SH-SY5Y (cell line): ENCODE results near the gene UVSSA.

Experiments
- GATA2 ChIP-seq: IDR thresholded peaks from 2 replicates; pipeline ENCODE4 v1.6.1; 2011; ENCODE audit warnings: mild to moderate bottlenecking, low read depth, low read length
- GATA3 ChIP-seq: IDR thresholded peaks from 2 replicates; pipeline ENCODE4 v1.6.1; 2011; ENCODE audit warnings: low read depth, mild to moderate bottlenecking, low read length, moderate library complexity

GRCh38 chr4:1403177-1403583, 56.2 kb downstream of the UVSSA start:
- TF ChIP-seq GATA2 (no peak), GATA3 (no peak)
